Measurements from ENCODE around the gene NR2C2. TPM values are rescaled to one million over a fixed set of nuclear protein-coding genes. Genes with fewer than 3 reads are reported as not detected.
"Not testable (repeated sequence)": the region's sequence is repeated elsewhere in the genome, so short reads cannot be mapped to it uniquely, and the experiment has no call there.

The NR2C2 gene
- total RNA-seq, 2 donors from 2014 or later: 54.4 to 60.8 TPM

- no peaks in the 10 kb centered on the region for H3K36me3 ChIP-seq (ENCODE audit: control insufficient read depth, insufficient read depth, low read length)
- H3K4me3 ChIP-seq (ENCODE audit: low read length): no peak overlapping the region
- Mint-ChIP-seq H3K36me3 (ENCODE audit: low read depth) (peaks cover 24% of the 10 kb centered on the region), H3K27ac (no peak overlapping the region), H3K9me3 (peaks cover 9% of the 10 kb centered on the region), H3K27me3 (ENCODE audit: insufficient read depth) (no peaks in the 10 kb centered on the region), H3K4me1 (peaks cover 4% of the 10 kb centered on the region), H3K4me3 (no peak overlapping the region)
- peaks cover 8% of the 10 kb centered on the region for H3K9me3 ChIP-seq (ENCODE audit: control insufficient read depth, low read length)
- no peaks in the 10 kb centered on the region for H3K27me3 ChIP-seq (ENCODE audit: control insufficient read depth, insufficient read depth, low read length, poor library complexity, severe bottlenecking)
- no peak for TF ChIP-seq CTCF (conservative IDR thresholded peaks at IDR 0.05)
- H3K27ac ChIP-seq (ENCODE audit: low read depth, low read length): no peak overlapping the region
- H3K4me1 ChIP-seq (ENCODE audit: control insufficient read depth, insufficient read depth, low read length): no peaks in the 10 kb centered on the region
- DNase-seq: no peak
- 73 to 83% methylated on average over 12 to 15 of the region's 15 CpGs for WGBS, 2 experiments (ENCODE audit: insufficient coverage in 1 of 2, insufficient read length in 1 of 2)
- H3K9ac ChIP-seq (ENCODE audit: extremely low read depth, low read length, poor library complexity, severe bottlenecking): no peak overlapping the region
These were observed 46.2 kb upstream of the NR2C2 start for GRCh38 chr3:14900881-14901873.

- Mint-ChIP-seq H3K4me1 (peaks cover 4% of the 10 kb centered on the region), H3K4me3 (no peak overlapping the region), H3K9me3 (peaks cover 9% of the 10 kb centered on the region), H3K27ac (no peak overlapping the region), H3K36me3 (ENCODE audit: low read depth) (peaks cover 29% of the 10 kb centered on the region), H3K27me3 (ENCODE audit: insufficient read depth) (no peaks in the 10 kb centered on the region)
- Histone ChIP-seq H3K9me3 (ENCODE audit: control insufficient read depth, low read length) (peaks cover 8% of the 10 kb centered on the region), H3K36me3 (ENCODE audit: control insufficient read depth, insufficient read depth, low read length) (no peaks in the 10 kb centered on the region), H3K4me1 (ENCODE audit: control insufficient read depth, insufficient read depth, low read length) (no peaks in the 10 kb centered on the region), H3K9ac (ENCODE audit: extremely low read depth, low read length, poor library complexity, severe bottlenecking) (no peak overlapping the region), H3K27ac (ENCODE audit: low read depth, low read length) (no peak overlapping the region), H3K27me3 (ENCODE audit: control insufficient read depth, insufficient read depth, low read length, poor library complexity, severe bottlenecking) (no peaks in the 10 kb centered on the region), H3K4me3 (ENCODE audit: low read length) (no peak overlapping the region)
- no peak for TF ChIP-seq CTCF (conservative IDR thresholded peaks at IDR 0.05)
- DNase-seq: no peak
- 87 to 89% methylated on average over 6 to 7 of the region's 7 CpGs for WGBS, 2 experiments (ENCODE audit: insufficient coverage in 1 of 2, insufficient read length in 1 of 2)
These were observed 44.7 kb upstream of the NR2C2 start for GRCh38 chr3:14902719-14903118.

- not testable (repeated sequence) for H3K4me1 Mint-ChIP-seq; H3K9ac ChIP-seq (ENCODE audit: extremely low read depth, low read length, poor library complexity, severe bottlenecking); H3K27ac ChIP-seq (ENCODE audit: low read depth, low read length); H3K9me3 ChIP-seq (ENCODE audit: control insufficient read depth, low read length); H3K4me3 ChIP-seq (ENCODE audit: low read length); H3K27me3 Mint-ChIP-seq (ENCODE audit: insufficient read depth); H3K9me3 Mint-ChIP-seq; H3K36me3 ChIP-seq (ENCODE audit: control insufficient read depth, insufficient read depth, low read length); H3K27ac Mint-ChIP-seq; H3K4me3 Mint-ChIP-seq; H3K4me1 ChIP-seq (ENCODE audit: control insufficient read depth, insufficient read depth, low read length); H3K27me3 ChIP-seq (ENCODE audit: control insufficient read depth, insufficient read depth, low read length, poor library complexity, severe bottlenecking); DNase-seq
- 93% methylated on average over 1 of the region's 3 CpGs; no CpG with 5 or more reads in 1 of the 2 experiments for WGBS, 2 experiments (ENCODE audit: insufficient coverage in 1 of 2, insufficient read length in 1 of 2)
- H3K36me3 Mint-ChIP-seq (ENCODE audit: low read depth): peaks cover 27% of the 10 kb centered on the region
These were observed 43.9 kb upstream of the NR2C2 start for GRCh38 chr3:14903501-14903900.

All from endodermal cell (in vitro differentiated cells).